Breast epithelium (tissue), 3 donors: ENCODE data around the gene CENPB.

ENCODE experiments used
- POLR2A ChIP-seq: fragments of 450-650 bp; IDR thresholded peaks from one replicate; pipeline ENCODE4 v1.6.1; 2016; ENCODE audit warnings: antibody characterized with exemption, mild to moderate bottlenecking, moderate library complexity
- POLR2AphosphoS5 ChIP-seq, 3 donors: sonication (generic); formaldehyde crosslinking; IDR thresholded peaks; one replicate each; pipeline ENCODE4 v1.6.1; 2017; ENCODE audit warnings: antibody characterized with exemption in 3 of 3
- TF ChIP-seq, protein P1 (sequence below), 3 donors: fragments of 450-650 bp; IDR thresholded peaks; one replicate each; pipeline ENCODE4 v1.5.1; 2016 to 2017; ENCODE audit warnings: antibody characterized with exemption in 3 of 3, mild to moderate bottlenecking in 3 of 3, moderate library complexity in 3 of 3

DNA sequence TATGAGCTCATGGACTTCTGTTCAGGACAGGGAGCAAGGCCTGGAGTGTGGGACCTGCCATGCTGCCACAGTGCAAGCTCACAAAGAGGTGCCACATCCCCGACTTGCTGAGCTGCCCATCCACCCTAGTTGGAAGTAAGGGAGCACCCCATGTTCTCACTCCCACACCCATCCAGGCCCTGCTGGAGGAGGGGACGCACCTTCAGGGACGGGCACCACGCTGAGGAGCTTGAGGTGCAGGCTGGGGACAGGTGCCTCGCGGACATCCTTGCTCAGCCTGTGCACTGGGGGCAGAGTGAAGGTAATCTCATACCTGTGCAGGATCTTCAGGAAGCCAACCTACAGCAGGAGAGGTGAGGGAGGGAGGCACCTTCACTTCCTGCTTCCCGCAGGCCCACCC is 31.3 kb downstream of the CENPB start:
- TF ChIP-seq, protein P1, sequence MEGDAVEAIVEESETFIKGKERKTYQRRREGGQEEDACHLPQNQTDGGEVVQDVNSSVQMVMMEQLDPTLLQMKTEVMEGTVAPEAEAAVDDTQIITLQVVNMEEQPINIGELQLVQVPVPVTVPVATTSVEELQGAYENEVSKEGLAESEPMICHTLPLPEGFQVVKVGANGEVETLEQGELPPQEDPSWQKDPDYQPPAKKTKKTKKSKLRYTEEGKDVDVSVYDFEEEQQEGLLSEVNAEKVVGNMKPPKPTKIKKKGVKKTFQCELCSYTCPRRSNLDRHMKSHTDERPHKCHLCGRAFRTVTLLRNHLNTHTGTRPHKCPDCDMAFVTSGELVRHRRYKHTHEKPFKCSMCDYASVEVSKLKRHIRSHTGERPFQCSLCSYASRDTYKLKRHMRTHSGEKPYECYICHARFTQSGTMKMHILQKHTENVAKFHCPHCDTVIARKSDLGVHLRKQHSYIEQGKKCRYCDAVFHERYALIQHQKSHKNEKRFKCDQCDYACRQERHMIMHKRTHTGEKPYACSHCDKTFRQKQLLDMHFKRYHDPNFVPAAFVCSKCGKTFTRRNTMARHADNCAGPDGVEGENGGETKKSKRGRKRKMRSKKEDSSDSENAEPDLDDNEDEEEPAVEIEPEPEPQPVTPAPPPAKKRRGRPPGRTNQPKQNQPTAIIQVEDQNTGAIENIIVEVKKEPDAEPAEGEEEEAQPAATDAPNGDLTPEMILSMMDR (IDR thresholded peaks at IDR 0.05), result no peak
- TF ChIP-seq POLR2A (no peak), POLR2AphosphoS5 (IDR thresholded peaks at IDR 0.05) (no peak)
